ENCODE data around the gene TFF2.

DNA sequence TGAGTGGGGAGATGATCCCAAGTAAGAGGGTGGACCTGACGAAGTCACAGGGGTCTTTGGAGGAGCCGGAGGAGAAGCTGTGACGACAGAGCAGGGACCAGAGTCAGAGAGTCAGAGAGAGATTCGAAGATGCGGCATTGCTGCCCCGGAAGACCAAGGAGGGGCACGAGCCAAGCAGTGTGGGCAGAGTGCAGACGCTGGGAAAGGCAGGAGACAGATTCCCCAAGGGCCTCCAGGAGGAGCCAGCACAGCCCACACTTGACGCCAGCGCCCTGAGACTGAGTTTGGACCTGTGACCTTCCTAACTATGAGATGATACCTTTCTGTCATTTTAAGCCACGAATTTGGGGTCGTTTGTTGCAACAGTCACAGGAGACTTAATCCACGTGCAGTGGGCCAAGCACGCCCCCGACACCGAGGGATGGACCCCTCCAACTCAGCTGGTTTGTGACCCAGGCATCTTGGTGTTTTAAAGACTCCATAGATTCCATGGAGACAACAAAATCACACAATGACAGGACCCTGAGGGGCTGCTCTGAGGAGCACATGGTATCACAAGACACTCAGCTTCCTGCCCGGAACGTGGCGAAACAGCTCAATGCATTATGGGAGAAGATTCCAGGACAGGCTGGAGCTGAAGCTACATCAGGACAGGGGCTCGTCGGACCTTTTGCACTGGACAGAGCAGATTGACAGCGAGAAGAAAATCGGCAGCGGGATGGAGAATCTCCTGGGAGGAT lies 26.6 kb upstream of the TFF2 start:
- TF ChIP-seq CTCF (IDR thresholded peaks at IDR 0.05 in 8 of 11, conservative IDR thresholded peaks at IDR 0.05 in 3 of 11) (no peak), POLR2A (IDR thresholded peaks at IDR 0.05) (no peak), POLR2AphosphoS5 (IDR thresholded peaks at IDR 0.05) (no peak)

Measured in spleen (tissue), 7 donors.